IPS-15b (cell line): Measurements from ENCODE around the gene TEX11.
"Not testable (repeated sequence)": the region's sequence is repeated elsewhere in the genome, so short reads cannot be mapped to it uniquely, and the experiment has no call there.

Source experiments
- H3K27me3 ChIP-seq: one replicate; pipeline ENCODE4 v1.6.1; 2013; ENCODE audit warnings: low read length; ENCODE audit not compliant: control insufficient read depth, insufficient read depth
- H3K36me3 ChIP-seq: one replicate; pipeline ENCODE4 v1.6.1; 2013; ENCODE audit warnings: low read length; ENCODE audit not compliant: control insufficient read depth, insufficient read depth
- H3K4me1 ChIP-seq: one replicate; pipeline ENCODE4 v1.6.1; 2013; ENCODE audit warnings: mild to moderate bottlenecking, low read length; ENCODE audit not compliant: control insufficient read depth, insufficient read depth
- H3K4me3 ChIP-seq: one replicate; pipeline ENCODE4 v1.5.1; 2013; ENCODE audit warnings: low read depth, low read length
- H3K9ac ChIP-seq: one replicate; pipeline ENCODE4 v1.6.1; 2013; ENCODE audit warnings: low read depth, mild to moderate bottlenecking, low read length
- H3K9me3 ChIP-seq: one replicate; pipeline ENCODE4 v1.6.1; 2013; ENCODE audit warnings: mild to moderate bottlenecking, low read length; ENCODE audit not compliant: control insufficient read depth, insufficient read depth

TEX11 gene

GRCh38 chrX:70657546-70657945 lies 251.0 kb downstream of the TEX11 start:
- H3K9me3 ChIP-seq, H3K4me3 ChIP-seq, H3K9ac ChIP-seq, H3K36me3 ChIP-seq, H3K4me1 ChIP-seq, H3K27me3 ChIP-seq: not testable (repeated sequence)

DNA sequence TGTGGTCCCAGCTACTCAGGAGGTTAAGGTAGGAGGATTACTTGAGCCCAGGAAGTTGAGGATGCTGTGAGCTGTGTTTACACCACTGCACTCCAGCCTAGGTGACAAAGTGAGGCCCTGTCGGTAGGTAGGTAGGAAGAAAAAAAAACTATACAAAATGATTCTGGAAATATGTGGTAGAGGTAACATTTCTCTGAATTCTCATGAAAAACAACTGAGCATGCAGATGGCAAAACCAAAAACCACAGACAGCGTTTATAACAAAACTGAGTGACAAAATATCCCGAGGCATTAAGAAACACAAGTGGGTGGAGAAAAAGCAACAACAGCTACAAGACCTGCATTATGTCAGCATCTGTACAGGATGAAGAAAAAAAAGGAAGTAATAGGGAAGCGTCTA lies 252.2 kb downstream of the TEX11 start:
- Histone ChIP-seq H3K4me3 (no peak overlapping the region), H3K4me1 (no peaks in the 10 kb centered on the region), H3K9ac (no peak overlapping the region), H3K9me3 (no peaks in the 10 kb centered on the region), H3K36me3 (no peaks in the 10 kb centered on the region), H3K27me3 (no peaks in the 10 kb centered on the region)

DNA sequence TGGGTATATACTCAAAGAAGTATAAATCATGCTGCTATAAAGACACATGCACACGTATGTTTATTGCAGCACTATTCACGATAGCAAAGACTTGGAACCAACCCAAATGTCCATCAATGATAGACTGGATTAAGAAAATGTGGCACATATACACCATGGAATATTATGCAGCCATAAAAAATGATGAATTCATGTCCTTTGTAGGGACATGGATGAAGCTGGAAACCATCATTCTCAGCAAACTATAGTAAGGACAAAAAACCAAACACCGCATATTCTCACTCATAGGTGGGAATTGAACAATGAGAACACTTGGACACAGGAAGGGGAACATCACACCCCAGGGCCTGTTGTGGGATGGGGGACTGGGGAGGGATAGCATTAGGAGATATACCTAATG lies 260.6 kb downstream of the TEX11 start:
- not testable (repeated sequence) for H3K36me3 ChIP-seq, H3K27me3 ChIP-seq, H3K9me3 ChIP-seq, H3K4me3 ChIP-seq, H3K4me1 ChIP-seq, H3K9ac ChIP-seq

DNA sequence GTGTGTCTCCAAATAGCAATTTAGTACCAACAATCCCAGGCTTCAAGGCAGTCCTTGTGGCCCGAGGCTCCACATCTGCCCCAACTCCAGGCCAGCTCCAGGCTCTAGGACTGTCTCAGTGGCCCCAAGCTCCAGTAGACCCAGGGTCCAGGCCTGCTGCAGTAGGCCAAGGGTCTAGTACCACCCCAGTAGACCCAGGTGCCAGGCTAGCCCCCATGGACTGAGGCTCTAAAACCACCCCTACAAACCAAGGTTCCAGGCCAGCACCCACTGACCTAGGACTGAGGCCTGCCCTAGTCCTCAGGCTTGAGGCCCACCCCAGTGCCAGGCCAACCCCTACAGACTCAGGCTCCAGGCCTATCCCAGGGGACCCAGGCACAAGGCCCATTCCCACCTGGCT lies 272.3 kb downstream of the TEX11 start:
- H3K4me1 ChIP-seq, result no peaks in the 10 kb centered on the region
- H3K4me3 ChIP-seq, result no peak overlapping the region
- no peaks in the 10 kb centered on the region for H3K27me3 ChIP-seq
- no peak overlapping the region for H3K9ac ChIP-seq
- no peaks in the 10 kb centered on the region for H3K9me3 ChIP-seq
- no peaks in the 10 kb centered on the region for H3K36me3 ChIP-seq

- Histone ChIP-seq H3K9me3 (no peaks in the 10 kb centered on the region), H3K4me1 (no peaks in the 10 kb centered on the region), H3K36me3 (no peaks in the 10 kb centered on the region), H3K9ac (no peak overlapping the region), H3K27me3 (no peaks in the 10 kb centered on the region), H3K4me3 (no peak overlapping the region)
These were observed 272.8 kb downstream of the TEX11 start for GRCh38 chrX:70635669-70636068.

DNA sequence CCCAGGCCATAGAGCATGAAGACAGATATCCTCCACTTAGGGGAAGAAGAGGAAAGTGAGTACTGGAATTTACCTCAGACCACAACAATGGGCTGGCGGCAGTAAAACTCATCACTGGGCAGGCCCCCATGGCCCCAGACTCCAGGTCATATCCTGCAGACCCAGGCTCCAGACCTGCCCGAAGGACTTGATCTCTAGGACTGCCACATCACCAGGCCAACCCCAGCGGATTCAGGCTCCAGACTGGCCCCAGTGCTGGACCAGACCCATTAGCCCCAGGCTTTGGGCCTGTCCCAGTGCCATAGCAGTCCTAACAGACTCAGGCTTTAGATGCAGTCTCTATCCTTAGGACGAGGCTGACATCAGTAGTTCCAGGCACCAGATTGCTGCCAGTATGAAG lies 273.3 kb downstream of the TEX11 start:
- Histone ChIP-seq H3K4me1 (no peaks in the 10 kb centered on the region), H3K4me3 (no peak overlapping the region), H3K9ac (no peak overlapping the region), H3K9me3 (no peaks in the 10 kb centered on the region), H3K36me3 (no peaks in the 10 kb centered on the region), H3K27me3 (no peaks in the 10 kb centered on the region)

GRCh38 chrX:70621743-70622142 lies 286.8 kb downstream of the TEX11 start:
- H3K4me1 ChIP-seq, result peaks cover 6% of the 10 kb centered on the region
- no peaks in the 10 kb centered on the region for H3K9me3 ChIP-seq
- H3K27me3 ChIP-seq, result no peaks in the 10 kb centered on the region
- no peak overlapping the region for H3K4me3 ChIP-seq
- no peaks in the 10 kb centered on the region for H3K36me3 ChIP-seq
- H3K9ac ChIP-seq, result no peak overlapping the region

DNA sequence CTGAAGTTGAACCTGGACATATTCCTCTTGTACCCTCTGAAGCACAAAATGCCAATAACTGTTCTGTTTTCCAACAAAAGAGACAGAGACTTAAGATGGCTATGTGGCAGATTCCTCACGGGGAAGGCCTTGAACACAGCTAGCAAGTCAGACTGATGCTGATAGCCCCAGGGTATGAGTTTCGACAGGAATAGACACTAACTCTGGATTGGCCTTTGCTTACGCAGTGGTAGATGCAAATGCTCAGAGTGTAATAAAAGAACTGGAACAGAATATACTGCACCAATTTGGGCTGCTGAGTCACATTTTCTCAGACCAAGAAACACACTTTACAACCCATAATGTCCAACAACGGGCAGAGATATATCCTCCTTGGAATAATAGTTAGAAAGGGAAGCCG lies 290.0 kb downstream of the TEX11 start:
- Histone ChIP-seq H3K9me3 (no peaks in the 10 kb centered on the region), H3K27me3 (no peaks in the 10 kb centered on the region), H3K4me1 (peaks cover 6% of the 10 kb centered on the region), H3K9ac (no peak overlapping the region), H3K36me3 (no peaks in the 10 kb centered on the region), H3K4me3 (no peak overlapping the region)

DNA sequence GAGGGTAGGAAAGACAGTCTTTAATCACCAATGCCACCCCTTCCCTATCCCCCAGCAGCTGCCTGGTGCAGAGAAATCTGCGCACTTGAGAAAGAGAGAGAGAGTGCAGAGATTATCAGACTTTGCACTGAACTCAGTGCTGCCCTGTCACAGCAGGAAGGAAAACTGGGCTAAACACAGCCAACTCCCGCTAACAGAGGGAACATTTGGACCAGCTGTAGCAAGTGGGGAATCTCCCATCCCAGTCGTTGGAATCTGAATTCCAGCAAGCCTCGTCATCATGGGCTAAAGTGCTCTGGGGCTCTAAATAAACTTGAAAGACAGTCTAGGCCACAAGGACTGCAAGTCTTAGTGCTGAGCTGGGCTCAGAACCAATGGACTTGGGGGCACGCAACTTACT lies 295.2 kb downstream of the TEX11 start:
- H3K4me3 ChIP-seq, result no peak overlapping the region
- no peaks in the 10 kb centered on the region for H3K9me3 ChIP-seq
- H3K9ac ChIP-seq, result no peak overlapping the region
- peaks cover 6% of the 10 kb centered on the region for H3K4me1 ChIP-seq
- H3K27me3 ChIP-seq, result no peaks in the 10 kb centered on the region
- H3K36me3 ChIP-seq, result no peaks in the 10 kb centered on the region

- H3K36me3 ChIP-seq, result no peaks in the 10 kb centered on the region
- no peaks in the 10 kb centered on the region for H3K27me3 ChIP-seq
- no peaks in the 10 kb centered on the region for H3K4me1 ChIP-seq
- no peaks in the 10 kb centered on the region for H3K9me3 ChIP-seq
- no peak overlapping the region for H3K4me3 ChIP-seq
- H3K9ac ChIP-seq, result no peak overlapping the region
These were observed 303.2 kb downstream of the TEX11 start for GRCh38 chrX:70605352-70605751.

DNA sequence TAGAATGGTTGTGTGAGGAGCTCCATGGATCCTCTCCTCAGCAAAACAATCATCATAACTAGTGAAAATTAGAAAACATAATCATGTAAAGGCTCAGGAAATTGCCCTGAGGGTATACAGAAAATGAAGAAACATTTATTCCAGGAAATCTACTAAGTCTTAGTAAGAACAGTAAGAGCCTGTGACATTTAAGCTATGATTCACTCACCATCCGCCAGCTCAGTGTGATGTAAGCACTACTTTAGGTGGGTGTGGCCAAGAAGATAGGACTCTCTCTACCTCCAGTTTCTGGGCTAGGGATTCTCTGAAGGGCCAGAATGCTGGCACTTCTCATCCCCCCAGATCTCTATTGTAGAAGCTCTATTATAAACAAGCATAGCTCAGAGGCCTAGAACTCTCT lies 316.4 kb downstream of the TEX11 start:
- H3K4me1 ChIP-seq, result no peaks in the 10 kb centered on the region
- no peak overlapping the region for H3K4me3 ChIP-seq
- H3K9ac ChIP-seq, result no peak overlapping the region
- H3K36me3 ChIP-seq, result no peaks in the 10 kb centered on the region
- H3K9me3 ChIP-seq, result no peaks in the 10 kb centered on the region
- H3K27me3 ChIP-seq, result no peaks in the 10 kb centered on the region

GRCh38 chrX:70587158-70587557 lies 321.4 kb downstream of the TEX11 start:
- H3K27me3 ChIP-seq, H3K9ac ChIP-seq, H3K9me3 ChIP-seq, H3K4me1 ChIP-seq, H3K36me3 ChIP-seq, H3K4me3 ChIP-seq: not testable (repeated sequence)

- H3K4me3 ChIP-seq, result no peak overlapping the region
- H3K36me3 ChIP-seq, result no peaks in the 10 kb centered on the region
- H3K9ac ChIP-seq, result no peak overlapping the region
- no peaks in the 10 kb centered on the region for H3K27me3 ChIP-seq
- H3K9me3 ChIP-seq, result peaks cover 4% of the 10 kb centered on the region
- no peaks in the 10 kb centered on the region for H3K4me1 ChIP-seq
These were observed 331.1 kb downstream of the TEX11 start for GRCh38 chrX:70577442-70577841.
